HepG2 (cell line): ENCODE data around the gene ZBTB17. TPM values are rescaled to one million over a fixed set of nuclear protein-coding genes. Genes with fewer than 3 reads are reported as not detected.

Experiments used
- AKAP8 ChIP-seq: sonication (generic); formaldehyde crosslinking; IDR thresholded peaks from 2 replicates; pipeline ENCODE4 v1.5.1; 2020; ENCODE audit warnings: mild to moderate bottlenecking, missing genetic modification reagents
- EP300 ChIP-seq, 3 experiments: sonication (generic) in 1 of 3; formaldehyde crosslinking in 1 of 3; IDR thresholded peaks; 2 replicates each; pipeline versions ENCODE4 v1.5.1 to v1.6.1; 2011 to 2020; ENCODE audit warnings: low read depth in 2 of 3, low read length in 2 of 3, borderline replicate concordance in 1 of 3, improper control_type of control experiment in 1 of 3, mild to moderate bottlenecking in 1 of 3, missing genetic modification reagents in 1 of 3, moderate library complexity in 1 of 3
- HMG20B ChIP-seq: conservative IDR thresholded peaks from 2 replicates; pipeline ENCODE4 v1.6.1; 2016; ENCODE audit warnings: missing genetic modification reagents, missing compliant biosample characterization
- MED8 ChIP-seq: sonication (generic); formaldehyde crosslinking; IDR thresholded peaks from 2 replicates; pipeline ENCODE4 v1.8.1; 2023; ENCODE audit warnings: mild to moderate bottlenecking, missing genetic modification reagents; ENCODE audit not compliant: insufficient replicate concordance
- MZF1 ChIP-seq: sonication (generic); formaldehyde crosslinking; IDR thresholded peaks from 2 replicates; pipeline ENCODE4 v1.8.1; 2023; ENCODE audit warnings: mild to moderate bottlenecking, missing genetic modification reagents, borderline replicate concordance
- NCOA1 ChIP-seq: sonication (generic); formaldehyde crosslinking; IDR thresholded peaks from 2 replicates; pipeline ENCODE4 v1.9.0; 2021; ENCODE audit warnings: missing genetic modification reagents
- NFATC3 ChIP-seq: sonication (generic); formaldehyde crosslinking; IDR thresholded peaks from 2 replicates; pipeline ENCODE4 v1.5.1; 2020; ENCODE audit warnings: mild to moderate bottlenecking, missing genetic modification reagents
- PCBP2 ChIP-seq: fragments of 200-400 bp; formaldehyde crosslinking; optimal IDR thresholded peaks from 2 replicates; pipeline ENCODE3; 2018; ENCODE audit warnings: low read length, low read depth; ENCODE audit not compliant: poor library complexity, severe bottlenecking
- SKIL ChIP-seq: sonication (generic); formaldehyde crosslinking; IDR thresholded peaks from 2 replicates; pipeline ENCODE4 v1.8.0; 2022; ENCODE audit warnings: missing genetic modification reagents, mild to moderate bottlenecking, moderate library complexity, borderline replicate concordance
- UBTF ChIP-seq: sonication (generic); formaldehyde crosslinking; IDR thresholded peaks from 2 replicates; pipeline ENCODE4 v1.4.0; 2020; ENCODE audit warnings: mild to moderate bottlenecking, missing genetic modification reagents
- YEATS4 ChIP-seq: sonication (generic); formaldehyde crosslinking; IDR thresholded peaks from 2 replicates; pipeline ENCODE4 v1.4.0; 2020; ENCODE audit warnings: missing genetic modification reagents, borderline replicate concordance
- ZFP37 ChIP-seq: sonication (generic); formaldehyde crosslinking; IDR thresholded peaks from 2 replicates; pipeline ENCODE4 v1.4.0; 2020; ENCODE audit warnings: missing genetic modification reagents, borderline replicate concordance
- ZNF432 ChIP-seq: sonication (generic); formaldehyde crosslinking; IDR thresholded peaks from 2 replicates; pipeline ENCODE4 v1.5.0; 2020; ENCODE audit warnings: missing genetic modification reagents, mild to moderate bottlenecking, borderline replicate concordance
- ZNF644 ChIP-seq: IDR thresholded peaks from 2 replicates; pipeline ENCODE4 v1.6.1; 2016; ENCODE audit warnings: low read depth
- ZNF710 ChIP-seq: sonication (generic); formaldehyde crosslinking; IDR thresholded peaks from 2 replicates; pipeline ENCODE4 v1.5.0; 2020; ENCODE audit warnings: mild to moderate bottlenecking, missing genetic modification reagents, borderline replicate concordance
- ZNF891 ChIP-seq: sonication (generic); formaldehyde crosslinking; IDR thresholded peaks from 2 replicates; pipeline ENCODE4 v1.5.0; 2020; ENCODE audit warnings: mild to moderate bottlenecking, missing genetic modification reagents
- polyA plus RNA-seq, 8 experiments: library from polyadenylated mRNA; depleted of rRNA in 3 of 8; stranded (reverse) in 7 of 8; unstranded in 1 of 8; fragments of >200 nt; fragmentation: Illumina TruSeq in 4 of 8; extraction: Trizol in 4 of 8; gene quantifications; 2 replicates each; pipeline versions ENCODE4 v1.2.1 to v1.2.3, GENCODE V29; 2011 to 2016; ENCODE audit warnings: low read depth in 4 of 8, missing spikeins in 1 of 8, mixed read lengths in 1 of 8; ENCODE audit not compliant: insufficient read depth in 1 of 8
- total RNA-seq, 5 experiments: library from RNA; depleted of rRNA; stranded (reverse); fragments of >200 nt; fragmentation: Illumina TruSeq; extraction: Trizol; gene quantifications; 2 replicates each; pipeline ENCODE4 v1.2.3, GENCODE V29; 2016; ENCODE audit warnings: low read depth in 1 of 5
- TF ChIP-seq, protein P1 (sequence below): sonication (generic); formaldehyde crosslinking; conservative IDR thresholded peaks from 2 replicates; pipeline ENCODE4 v1.4.0; 2020; ENCODE audit warnings: mild to moderate bottlenecking, missing genetic modification reagents, moderate library complexity

The ZBTB17 gene
- total and polyA plus RNA-seq, 2 of the 13 experiments (the other 11 are each of a cell fraction or from before 2014, with no cell fraction given): 16.7 to 17.0 TPM

- TF ChIP-seq UBTF (CRISPR knock-in tag): peak; percentile 59
- no peak for TF ChIP-seq HMG20B
- TF ChIP-seq SKIL: no peak
- TF ChIP-seq MED8 (CRISPR knock-in tag): no peak
- TF ChIP-seq ZNF891: no peak
- no peak for TF ChIP-seq MZF1 (CRISPR knock-in tag)
- no peak for TF ChIP-seq NCOA1
- no peak for TF ChIP-seq NFATC3
- TF ChIP-seq, protein P1, sequence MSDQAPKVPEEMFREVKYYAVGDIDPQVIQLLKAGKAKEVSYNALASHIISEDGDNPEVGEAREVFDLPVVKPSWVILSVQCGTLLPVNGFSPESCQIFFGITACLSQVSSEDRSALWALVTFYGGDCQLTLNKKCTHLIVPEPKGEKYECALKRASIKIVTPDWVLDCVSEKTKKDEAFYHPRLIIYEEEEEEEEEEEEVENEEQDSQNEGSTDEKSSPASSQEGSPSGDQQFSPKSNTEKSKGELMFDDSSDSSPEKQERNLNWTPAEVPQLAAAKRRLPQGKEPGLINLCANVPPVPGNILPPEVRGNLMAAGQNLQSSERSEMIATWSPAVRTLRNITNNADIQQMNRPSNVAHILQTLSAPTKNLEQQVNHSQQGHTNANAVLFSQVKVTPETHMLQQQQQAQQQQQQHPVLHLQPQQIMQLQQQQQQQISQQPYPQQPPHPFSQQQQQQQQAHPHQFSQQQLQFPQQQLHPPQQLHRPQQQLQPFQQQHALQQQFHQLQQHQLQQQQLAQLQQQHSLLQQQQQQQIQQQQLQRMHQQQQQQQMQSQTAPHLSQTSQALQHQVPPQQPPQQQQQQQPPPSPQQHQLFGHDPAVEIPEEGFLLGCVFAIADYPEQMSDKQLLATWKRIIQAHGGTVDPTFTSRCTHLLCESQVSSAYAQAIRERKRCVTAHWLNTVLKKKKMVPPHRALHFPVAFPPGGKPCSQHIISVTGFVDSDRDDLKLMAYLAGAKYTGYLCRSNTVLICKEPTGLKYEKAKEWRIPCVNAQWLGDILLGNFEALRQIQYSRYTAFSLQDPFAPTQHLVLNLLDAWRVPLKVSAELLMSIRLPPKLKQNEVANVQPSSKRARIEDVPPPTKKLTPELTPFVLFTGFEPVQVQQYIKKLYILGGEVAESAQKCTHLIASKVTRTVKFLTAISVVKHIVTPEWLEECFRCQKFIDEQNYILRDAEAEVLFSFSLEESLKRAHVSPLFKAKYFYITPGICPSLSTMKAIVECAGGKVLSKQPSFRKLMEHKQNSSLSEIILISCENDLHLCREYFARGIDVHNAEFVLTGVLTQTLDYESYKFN (CRISPR knock-in tag): peak; percentile 31; the same call in 1 of the 2 replicates
- TF ChIP-seq ZNF432 (CRISPR knock-in tag): no peak
- no peak for TF ChIP-seq ZNF710 (CRISPR knock-in tag)
- no peak for TF ChIP-seq AKAP8 (CRISPR knock-in tag)
- no peak for TF ChIP-seq EP300 (IDR thresholded peaks at IDR 0.05; ENCODE audit: low read depth in 2 of 2, low read length in 2 of 2)
- TF ChIP-seq EP300 (CRISPR knock-in tag; IDR thresholded peaks at IDR 0.05; ENCODE audit: borderline replicate concordance): 0 out of 2 replicates have a peak, but pooled peaks have one; percentile 22
- no peak for TF ChIP-seq ZNF644 (CRISPR knock-in tag)
- TF ChIP-seq PCBP2: no peak
- TF ChIP-seq YEATS4 (CRISPR knock-in tag): peak; percentile 46; the same call in 1 of the 2 replicates
- no peak for TF ChIP-seq ZFP37 (CRISPR knock-in tag)
Measured at GRCh38 chr1:15975805-15976680, at the start of gene ZBTB17 (continued).
